SHP77 (cell line): Measurements from ENCODE around the gene DLG2.
A peak's percentile ranks its signal among the peaks of the same experiment; 100 is the strongest.
"Not testable (repeated sequence)": the region's sequence is repeated elsewhere in the genome, so short reads cannot be mapped to it uniquely, and the experiment has no call there.

Experiments used
- DNase-seq, 2 experiments: peaks; one replicate each; lab custom pipeline; 2025; lab: John Stamatoyannopoulos, UW

Gene DLG2

DNA sequence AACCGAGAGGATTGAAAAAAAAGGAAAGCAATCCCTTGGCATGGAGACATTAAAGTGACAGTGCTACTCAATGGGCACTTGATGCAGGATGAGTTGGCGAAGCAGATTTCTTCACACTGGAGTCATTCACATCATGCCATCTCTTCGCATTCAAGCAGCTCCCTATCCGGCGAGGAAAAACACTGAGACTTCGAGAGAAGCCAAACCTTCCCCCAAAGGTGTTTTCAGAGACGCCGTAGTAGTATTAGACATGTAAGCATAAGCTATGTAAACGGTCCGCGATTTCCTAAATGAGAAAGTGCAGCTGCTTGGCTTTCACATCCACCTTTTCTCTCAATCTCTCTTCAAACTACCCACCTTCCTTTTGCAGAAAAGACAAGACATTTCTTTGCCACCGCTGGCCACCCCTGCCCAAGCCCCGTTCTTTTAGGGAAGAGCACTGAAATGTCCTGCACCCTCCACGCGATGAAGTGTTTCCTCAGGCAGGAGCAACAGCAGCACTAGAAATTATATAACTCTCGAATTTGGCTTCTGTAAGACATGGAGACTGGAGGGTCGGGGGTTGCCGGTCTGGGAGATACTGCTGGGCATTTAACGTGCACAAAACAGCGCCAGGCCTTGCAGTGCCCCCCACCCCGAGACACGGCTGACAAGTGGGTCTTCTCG is at the start of gene DLG2:
Gene DLG2, minus strand, starts transcription at position 13 of the 666 bp plus-strand sequence.
- peak in 1 of 2 experiments; percentile 40 for DNase-seq

DNA sequence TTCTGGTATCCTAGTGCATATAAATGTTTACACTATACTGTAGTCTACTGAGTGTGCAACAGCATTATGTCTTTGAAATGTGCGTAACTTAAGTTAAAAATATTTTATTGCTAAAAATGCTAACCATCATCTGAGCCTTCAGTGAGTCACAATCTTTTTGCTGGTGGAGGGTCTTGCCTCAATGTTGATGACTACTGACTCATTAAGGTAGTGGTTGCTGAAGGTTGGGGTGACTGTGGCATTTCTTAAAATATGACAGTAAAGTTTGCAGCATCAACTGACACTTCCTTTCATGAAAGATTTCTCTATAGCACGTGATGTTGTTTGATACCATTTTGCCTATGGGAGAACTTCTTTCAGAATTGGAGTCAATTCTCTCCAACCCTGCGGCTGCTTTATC is 46.2 kb upstream of the DLG2 start:
- DNase-seq: no peak

DNA sequence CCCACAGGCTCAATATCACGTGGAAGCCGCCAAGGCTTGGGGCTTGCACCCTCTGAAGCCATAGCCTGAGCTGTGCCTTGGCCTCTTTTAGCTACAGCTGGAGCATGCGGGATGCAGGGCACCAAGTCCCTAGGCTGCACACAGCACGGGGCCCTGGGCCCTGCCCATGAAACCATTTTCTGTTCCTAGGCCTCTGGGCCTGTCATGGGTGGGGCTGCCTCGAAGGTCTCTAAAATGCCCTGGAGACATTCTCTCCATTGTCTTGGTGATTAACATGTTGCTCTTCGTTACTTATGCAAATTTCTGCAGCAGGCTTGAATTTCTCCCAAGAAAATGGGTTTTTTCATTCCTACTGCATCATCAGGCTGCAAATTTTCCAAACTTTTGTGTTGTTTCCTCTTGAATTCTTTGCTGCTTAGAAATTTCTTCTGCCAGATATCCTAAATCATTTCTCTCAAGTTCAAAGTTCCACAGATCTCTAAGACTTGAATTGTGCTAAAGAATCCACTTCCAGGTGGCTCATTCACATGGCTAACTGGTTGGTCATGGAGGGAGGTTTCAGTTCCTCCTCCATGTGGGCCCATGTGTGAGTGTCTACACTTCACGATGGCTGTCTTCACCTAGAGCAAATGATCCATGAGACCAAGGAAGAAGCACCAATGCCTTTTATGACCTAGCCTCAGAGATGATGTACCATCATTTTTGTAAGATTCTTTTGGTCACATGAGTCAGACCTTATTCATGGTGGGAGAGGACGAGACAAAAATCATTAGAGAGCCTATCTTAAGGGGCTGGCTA is 45.2 kb upstream of the DLG2 start:
- no peak for DNase-seq

DNA sequence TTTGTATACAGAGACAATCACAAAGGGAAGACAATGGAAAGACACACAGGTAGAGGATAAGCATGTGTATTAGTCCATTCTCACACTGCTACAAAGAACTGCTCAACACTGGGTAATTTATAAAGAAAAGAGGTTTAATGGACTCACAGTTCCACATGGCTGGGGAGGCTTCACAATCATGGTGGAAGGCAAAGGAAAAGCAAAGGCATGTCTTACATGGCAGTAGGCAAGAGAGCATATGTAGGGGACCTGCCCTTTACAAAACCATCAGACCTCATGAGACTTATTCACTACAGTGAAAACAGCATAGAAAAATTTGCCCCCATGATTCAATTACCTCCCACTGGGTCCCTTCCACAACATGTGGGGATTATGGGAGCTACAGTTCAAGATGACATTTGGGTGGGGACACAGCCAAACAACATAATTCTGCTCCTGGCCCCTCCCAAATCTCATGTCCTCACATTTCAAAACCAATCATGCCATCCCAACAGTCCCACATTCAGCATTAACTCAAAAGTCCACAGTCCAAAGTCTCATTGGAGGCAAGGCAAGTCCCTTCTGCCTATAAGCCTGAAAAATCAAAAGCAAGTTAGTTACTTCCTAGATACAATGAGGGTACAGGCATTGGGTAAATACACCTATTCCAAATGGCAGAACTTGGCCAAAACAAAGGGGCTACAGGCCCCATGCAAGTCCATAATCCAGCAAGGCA is 44.0 kb upstream of the DLG2 start:
- DNase-seq: not testable (repeated sequence)

DNA sequence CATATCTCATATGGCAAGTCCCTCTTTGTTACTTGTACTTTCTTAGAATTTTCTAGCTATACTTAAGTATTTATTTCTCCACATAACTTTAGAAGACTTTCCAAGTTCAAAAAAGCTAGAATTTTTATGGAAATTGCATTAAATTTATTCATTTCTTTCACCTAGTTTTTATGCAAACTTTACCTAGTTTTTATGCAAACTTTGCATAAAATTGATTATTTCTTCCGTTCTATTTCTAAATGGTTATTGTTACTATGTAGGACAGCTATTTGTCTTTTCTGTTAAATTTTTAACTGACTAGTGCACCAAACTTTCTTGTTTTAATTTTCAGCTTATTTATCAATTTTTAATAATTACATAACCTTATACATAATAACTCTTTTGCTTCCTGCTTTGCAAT is 41.0 kb upstream of the DLG2 start:
- DNase-seq: no peak

DNA sequence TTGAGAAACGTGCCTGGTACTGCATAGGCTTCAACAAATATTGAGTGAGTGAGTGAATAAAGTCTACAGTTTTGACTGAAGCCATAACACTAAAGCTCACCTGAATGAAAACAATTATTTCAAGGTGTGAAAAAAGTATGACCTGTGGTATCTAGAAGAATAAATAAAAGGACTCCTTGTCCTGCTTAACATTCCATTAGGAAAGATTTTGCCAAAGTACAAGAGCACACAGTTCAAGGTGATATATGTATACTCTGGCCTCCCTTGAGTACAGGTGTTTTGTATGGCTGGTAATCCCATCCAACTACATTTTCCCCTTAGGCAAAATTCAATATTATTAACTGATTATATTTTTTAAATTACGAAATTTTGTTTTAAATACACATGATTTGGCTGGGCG is 39.5 kb upstream of the DLG2 start:
- DNase-seq: no peak

DNA sequence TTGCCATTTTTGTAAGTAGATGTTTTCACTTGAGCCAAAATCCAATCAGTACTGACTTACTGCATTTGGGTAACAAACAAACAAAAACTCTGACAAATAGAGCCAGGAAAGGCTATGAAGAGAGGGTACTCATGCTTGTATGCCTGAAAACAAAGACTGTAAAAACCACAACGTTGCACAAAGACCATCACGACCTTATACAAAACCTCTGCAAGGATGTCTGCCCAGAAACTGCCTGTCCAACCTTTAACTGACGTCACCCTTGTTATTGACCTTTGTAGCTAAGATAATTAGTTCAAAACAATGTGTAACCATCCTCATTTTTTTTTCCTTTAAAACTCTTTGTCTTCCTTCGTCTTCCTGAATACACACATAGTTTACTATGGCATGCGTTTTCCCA is 38.6 kb upstream of the DLG2 start:
- peak in 1 of 2 experiments; percentile 22 for DNase-seq

DNA sequence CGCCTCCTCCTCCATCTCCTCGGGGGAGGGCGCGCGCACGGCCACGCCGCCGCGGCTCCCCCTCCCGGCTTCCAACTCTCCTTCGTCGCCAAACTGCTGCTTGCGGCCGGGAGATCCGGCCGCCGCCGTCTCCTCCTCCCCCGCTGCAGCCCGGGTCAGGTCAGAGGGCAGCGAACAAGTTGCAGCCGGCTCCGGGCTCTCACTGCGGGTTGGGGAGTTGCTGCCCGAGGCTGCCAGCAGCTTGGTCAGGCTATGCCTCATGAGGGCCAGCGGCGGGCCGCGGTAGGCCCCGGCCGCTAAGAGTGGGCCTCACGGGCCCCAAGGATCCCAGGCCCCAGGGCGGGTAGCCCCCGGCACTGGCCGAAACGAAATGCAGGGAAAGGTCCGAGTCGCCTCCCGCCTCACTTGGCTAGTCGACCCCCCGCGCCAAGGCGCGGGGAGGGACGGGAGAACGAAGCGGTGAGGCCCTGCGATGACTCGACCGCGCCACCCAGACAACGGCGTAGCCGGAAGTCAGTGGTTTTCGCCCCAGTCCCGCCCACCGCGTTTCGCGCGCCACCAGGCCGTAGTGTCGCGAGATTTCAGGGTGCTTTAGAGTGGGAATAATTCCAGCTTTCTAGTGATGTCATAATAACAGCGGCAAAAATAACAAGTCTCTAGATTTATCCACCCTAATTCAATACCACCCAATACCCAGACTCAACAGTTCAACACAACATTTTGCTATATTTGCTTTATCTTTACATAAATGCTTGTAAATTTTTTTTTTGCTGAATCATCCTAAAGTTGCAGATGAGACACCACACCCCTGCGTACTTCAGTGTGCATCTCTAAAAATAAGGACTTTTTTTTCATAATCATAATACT is 37.7 kb upstream of the DLG2 start, which contains the start of gene CREBZF:
Gene CREBZF, minus strand, starts transcription at position 515 of the 867 bp plus-strand sequence. Its CDS starts 254 bp downstream, at position 261.
- peak; percentile 89 to 90 for DNase-seq

DNA sequence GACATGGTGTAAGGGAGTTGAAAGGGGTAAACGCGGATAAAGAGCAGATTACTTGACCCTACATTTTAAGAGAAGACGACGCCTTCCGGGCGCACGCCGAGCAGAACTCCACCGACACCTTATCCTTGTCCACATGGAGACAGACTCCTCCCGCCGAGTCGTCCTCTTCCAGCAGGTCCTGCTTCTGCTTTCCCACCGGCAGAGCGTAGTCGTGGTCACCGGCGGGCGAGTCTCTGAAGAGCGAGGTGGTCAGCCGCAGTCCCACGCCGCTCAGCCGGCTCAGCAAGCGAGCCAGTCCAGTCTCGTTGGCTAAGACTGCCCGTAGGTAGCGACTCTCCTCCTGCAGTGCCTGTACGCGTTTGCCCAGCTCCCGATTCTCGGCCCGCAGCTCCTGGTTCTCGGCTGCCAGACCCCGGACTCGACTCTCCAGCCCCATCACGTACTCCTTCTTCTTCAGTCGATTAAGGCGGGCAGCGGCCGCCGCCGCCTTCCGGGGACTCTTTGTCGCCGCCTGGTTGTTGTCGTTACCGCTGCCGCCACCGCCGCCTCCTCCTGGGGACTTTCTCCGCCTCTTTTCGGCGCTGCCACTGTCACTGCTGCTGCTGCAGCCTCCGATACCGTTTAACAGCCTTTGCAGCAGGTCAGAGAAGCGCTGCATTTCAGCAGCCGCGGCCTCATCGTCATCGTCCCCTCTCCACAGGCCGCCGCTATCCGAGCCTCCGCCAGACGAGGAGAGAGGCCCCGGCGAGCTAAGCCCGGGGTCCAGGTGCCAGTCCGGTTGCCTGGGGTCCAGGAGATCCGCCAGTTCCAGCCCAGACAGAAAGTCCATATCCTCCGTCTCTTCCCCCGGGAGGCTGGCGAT is 36.8 kb upstream of the DLG2 start:
- DNase-seq: peak; percentile 28 to 57

DNA sequence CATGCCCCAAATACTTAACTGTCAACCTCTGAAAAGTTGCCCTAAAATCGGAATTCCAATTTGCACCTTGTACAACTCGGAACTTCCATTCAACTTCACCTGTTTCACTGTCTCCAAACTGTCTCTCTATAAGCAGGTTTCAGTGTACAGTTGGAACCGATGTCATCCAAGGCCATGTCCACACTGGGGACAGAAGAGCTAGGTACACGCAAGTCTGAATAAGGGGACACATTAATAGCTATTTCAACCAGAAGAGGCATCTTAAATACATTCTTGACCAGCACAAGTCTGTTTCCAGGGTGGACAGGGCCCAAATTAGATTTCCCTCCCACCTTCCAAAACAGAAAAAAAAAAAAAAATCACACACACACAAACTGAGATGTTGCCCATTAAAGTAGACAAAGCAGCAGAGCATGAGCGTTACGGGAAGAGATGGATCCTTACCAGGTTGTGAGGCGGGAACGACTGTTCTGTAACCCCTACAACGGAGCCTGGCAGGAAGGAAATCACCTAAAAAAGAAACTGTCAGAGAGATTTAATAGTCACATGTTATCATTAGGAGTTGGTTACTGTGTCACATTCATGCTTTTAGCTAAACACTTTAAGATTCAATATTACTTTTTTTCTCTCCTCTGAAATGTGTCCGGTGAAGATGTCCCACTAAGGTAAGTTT is 36.1 kb upstream of the DLG2 start:
- DNase-seq: no peak

DNA sequence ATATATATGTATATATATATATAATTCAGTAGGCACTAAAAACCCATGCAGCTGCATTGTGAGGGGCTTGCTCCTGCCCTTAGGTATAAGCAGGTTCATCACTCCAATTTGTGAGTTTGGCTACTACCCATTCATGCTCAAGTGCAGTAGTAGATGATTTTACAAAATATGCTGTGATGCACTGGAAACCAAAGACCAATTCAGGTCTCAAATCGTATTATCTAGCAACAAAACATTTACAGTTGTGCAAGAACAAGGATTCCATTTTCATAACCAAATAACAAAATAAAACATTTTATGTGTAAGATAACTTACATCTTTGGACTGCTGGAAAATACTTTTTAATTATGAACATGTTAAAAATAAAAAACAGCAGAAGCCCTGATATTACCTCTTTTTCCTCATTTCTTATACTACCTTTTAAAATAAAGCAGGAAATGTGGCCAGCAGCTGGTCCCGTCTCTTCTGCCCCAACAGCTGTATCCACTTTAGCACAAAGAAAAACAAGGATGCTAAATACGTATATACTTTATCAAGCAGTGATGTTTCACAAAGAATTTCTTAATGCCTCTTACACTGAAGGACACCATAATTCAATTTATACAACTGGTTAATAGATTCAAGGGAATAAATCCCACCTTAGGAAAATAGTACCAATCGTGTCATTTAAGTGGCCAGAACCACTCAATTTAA is 35.0 kb upstream of the DLG2 start:
- no peak for DNase-seq

DNA sequence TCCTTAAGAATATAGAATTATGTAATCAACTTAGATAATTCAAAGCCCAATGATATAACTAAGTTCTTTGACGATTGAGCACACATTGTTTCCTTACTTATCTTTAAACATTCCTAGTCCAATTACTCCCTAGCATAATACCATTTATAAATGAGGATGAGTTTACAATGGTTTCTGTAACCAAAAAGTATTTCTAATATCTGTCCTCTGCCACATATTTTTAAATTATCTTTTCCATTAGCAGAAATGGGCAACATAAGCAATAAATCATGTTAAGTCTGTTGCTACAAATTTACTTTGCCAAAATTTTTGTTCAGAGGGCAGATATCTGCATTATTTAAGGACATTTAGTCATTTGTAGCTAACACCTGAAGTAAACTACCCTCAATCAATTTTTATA is 31.0 kb upstream of the DLG2 start:
- no peak for DNase-seq

DNA sequence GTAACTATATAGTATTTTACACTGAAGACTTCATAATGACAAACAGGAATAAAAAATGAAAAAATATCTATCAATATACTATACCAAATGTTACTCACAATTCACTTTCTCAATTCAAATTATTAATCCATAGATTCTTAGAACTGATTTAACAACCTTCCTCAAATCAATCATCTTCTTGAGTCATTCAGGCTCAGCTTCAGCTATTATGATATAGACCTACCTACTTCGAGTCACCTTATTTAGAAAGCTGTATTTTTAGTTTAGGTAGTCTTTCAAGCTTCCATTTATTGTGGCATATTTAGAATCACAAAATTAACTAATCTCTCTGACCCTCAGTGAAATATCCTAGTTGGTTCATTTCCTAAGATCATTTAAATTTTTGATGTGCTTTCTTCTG is 29.6 kb upstream of the DLG2 start:
- no peak for DNase-seq

DNA sequence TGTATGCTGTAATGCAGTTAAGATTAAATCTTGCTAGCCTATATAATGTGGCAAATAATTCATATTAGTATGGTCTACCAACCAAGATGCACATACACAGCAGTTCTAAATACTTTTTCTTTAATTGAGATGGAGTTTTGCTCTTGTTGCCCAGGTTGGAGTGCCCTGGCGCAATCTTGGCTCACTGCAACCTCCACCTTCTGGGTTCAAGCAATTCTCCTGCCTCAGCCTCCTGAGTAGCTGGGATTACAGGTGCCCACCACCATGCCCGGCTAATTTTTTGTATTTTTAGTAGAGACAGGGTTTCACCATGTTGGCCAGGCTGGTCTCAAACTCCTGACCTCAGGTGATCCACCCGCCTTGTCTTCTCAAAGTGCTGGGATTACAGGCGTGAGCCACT is 27.2 kb upstream of the DLG2 start:
- DNase-seq: not testable (repeated sequence)

DNA sequence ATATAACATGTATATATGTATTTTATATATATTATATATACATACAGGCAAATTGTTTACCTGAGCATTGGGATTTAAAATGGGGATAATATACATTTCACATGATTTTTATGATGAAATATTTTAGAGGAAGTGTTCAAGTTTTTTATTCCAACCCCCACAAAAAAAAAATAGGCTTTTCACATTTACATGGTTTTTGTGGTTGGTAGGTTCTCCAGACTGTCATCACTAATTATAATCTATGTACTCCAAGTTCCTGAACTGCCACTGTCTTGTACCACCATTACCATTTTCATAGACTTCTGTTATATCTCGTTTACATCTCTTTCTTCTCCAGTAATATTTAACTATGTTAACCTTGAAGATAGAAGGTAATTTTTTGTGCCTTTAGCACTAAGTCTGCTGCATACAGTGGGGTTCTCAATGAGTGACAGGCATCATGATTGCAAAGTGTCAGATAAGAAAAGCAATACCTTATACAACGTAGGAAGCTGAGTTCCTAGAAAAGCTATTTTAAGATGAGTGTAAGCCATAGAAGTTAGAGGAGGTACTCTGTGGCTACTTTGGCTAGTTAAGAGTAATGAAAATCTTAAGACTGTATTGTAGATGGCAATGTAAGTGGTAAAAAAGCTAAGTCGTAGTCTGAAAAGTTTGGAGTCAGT is 25.8 kb upstream of the DLG2 start:
- no peak for DNase-seq

DNA sequence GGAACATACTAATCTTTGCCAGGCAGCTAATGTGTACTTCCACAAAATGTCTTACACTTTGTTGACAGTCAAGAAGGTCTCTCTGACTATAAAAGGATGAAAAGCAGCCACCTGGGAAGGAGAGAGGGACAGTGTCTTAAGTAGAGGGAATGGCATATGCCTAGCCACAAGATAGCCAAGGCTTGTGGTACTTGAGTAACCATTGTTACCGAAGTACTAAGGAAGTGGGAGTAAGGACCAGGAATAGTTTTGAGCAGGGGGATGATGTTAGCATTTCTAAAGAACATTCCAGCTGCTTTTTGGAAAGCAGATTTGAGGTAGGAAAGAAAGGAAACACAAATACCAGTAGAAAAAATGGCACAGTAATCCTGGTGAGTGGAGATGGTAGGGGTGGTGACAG is 24.0 kb upstream of the DLG2 start:
- DNase-seq: no peak

DNA sequence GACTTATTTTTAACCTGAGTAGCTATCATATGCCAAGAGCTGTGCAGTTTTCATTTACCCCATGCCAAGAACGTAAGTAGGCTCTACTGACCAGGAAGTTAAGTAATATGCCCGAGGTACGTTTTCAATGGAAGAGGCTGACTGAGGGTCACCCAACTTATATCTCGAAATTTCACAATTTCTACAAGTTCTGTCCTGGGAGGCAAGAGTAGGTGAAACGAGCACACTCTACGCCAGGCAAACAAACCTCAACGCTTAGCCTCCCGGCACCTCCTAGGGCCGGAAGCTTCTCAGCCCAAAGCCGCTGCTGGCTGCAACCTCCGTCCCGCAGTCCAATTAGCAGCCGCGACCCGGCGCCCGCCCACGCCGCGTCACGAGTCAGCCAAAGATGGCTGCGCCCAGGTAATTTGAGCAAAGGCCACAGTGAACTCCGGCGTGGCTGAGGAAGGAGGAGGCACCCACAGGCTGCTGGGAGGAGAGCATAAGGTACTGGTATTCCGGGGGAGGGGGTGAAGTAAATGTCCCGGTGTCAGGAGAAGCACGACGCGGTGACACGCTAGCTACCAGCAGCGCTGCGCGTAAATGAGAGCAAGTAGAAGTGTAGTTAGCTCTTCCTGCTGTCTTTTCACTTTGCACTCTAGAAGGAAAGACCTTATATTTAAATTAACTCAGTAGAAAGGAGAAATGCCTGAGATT is 20.6 kb upstream of the DLG2 start, which contains the start of gene TMEM126A:
Gene TMEM126A, plus strand, starts transcription at position 364 of the 696 bp plus-strand sequence. CDS start 2,289 bp downstream, outside the sequence.
- peak; percentile 90 to 94 for DNase-seq

DNA sequence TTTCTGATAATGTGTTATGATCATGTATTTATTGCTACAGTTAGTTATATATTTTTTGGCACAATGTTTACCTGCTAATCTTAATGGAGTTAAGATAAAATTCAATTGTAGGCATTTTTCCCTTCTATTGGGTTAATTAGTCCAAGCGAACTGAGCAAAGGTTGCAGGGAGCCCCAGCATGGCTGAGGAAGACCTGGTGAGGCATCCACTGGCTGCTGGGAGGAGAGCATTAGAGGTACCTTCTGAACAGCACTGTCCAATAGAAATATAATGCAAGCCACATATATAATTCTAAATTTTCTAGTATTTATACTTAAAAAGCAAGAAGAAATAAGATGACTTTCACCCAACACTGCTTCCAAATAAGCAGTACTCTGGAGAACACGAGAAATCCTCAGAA is 19.9 kb upstream of the DLG2 start:
- DNase-seq: no peak
